Measurements from ENCODE around the gene GOLIM4.

GOLIM4 gene

GRCh38 chr3:168052515-168052914, 43.2 kb downstream of the GOLIM4 start:
- TF ChIP-seq ZFX (IDR thresholded peaks at IDR 0.05; ENCODE audit: borderline replicate concordance) (no peak), CTCF (IDR thresholded peaks at IDR 0.05) (no peak)
- H3K27ac ChIP-seq: no peak overlapping the region

- H3K27ac ChIP-seq: no peak overlapping the region
- TF ChIP-seq CTCF (IDR thresholded peaks at IDR 0.05): no peak
- no peak for TF ChIP-seq ZFX (IDR thresholded peaks at IDR 0.05; ENCODE audit: borderline replicate concordance)
Measured at GRCh38 chr3:168051531-168052471, 43.9 kb downstream of the GOLIM4 start.

GRCh38 chr3:168051070-168051469, 44.7 kb downstream of the GOLIM4 start:
- TF ChIP-seq CTCF (IDR thresholded peaks at IDR 0.05) (no peak), ZFX (IDR thresholded peaks at IDR 0.05; ENCODE audit: borderline replicate concordance) (no peak)
- no peak overlapping the region for H3K27ac ChIP-seq

GRCh38 chr3:168049367-168049974, 46.3 kb downstream of the GOLIM4 start:
- TF ChIP-seq CTCF (IDR thresholded peaks at IDR 0.05): no peak
- TF ChIP-seq ZFX (IDR thresholded peaks at IDR 0.05; ENCODE audit: borderline replicate concordance): no peak
- H3K27ac ChIP-seq: peak overlapping the region; percentile 38

- TF ChIP-seq ZFX (IDR thresholded peaks at IDR 0.05; ENCODE audit: borderline replicate concordance): no peak
- peak overlapping the region; percentile 38 for H3K27ac ChIP-seq
Measured at GRCh38 chr3:168048414-168049330, 47.1 kb downstream of the GOLIM4 start.

- TF ChIP-seq ZFX (IDR thresholded peaks at IDR 0.05; ENCODE audit: borderline replicate concordance) (no peak), CTCF (IDR thresholded peaks at IDR 0.05) (no peak)
- H3K27ac ChIP-seq: no peak overlapping the region
Measured at GRCh38 chr3:168047936-168048335, 47.8 kb downstream of the GOLIM4 start.

- no peak overlapping the region for H3K27ac ChIP-seq
- no peak for TF ChIP-seq ZFX (IDR thresholded peaks at IDR 0.05; ENCODE audit: borderline replicate concordance)
- peak; percentile 94 for TF ChIP-seq CTCF (IDR thresholded peaks at IDR 0.05)
Measured at GRCh38 chr3:168047190-168047795, 48.4 kb downstream of the GOLIM4 start.
